ENCODE measurements around the gene STARD5. TPM values are rescaled to one million over a fixed set of nuclear protein-coding genes. Genes with fewer than 3 reads are reported as not detected.

Gene STARD5
- total and polyA plus RNA-seq, 2 of the 4 experiments (the other 2 are of a cell fraction): 5.0 to 22.8 TPM

DNA sequence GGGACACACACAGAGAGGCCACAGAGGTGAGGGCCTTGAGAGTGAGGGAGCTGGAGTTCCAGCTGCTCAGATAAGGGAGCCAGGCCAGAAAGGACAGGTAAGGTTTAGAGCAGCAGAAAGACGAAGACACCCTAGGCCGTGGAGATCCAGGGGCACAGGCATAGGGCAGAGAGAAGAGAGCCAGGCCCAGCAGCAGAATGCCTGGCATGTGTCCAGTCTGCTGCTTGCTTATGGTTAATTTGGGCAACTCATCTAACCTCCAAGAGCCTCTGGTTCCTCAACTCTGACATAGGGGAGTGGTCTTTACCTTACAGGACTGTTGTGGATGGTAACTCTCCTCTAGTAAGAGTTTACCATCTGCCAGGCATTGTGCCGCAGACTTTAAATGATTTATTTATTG, 35.9 kb downstream of the STARD5 start:
- Histone ChIP-seq H3K27me3 (ENCODE audit: control insufficient read depth, insufficient read depth, low read length) (no peaks in the 10 kb centered on the region), H3K18ac (ENCODE audit: low read depth, low read length) (no peak overlapping the region), H4K8ac (ENCODE audit: low read depth in 2 of 2, low read length in 2 of 2) (no peak overlapping the region), H2BK5ac (ENCODE audit: low read depth, low read length, poor library complexity, severe bottlenecking) (no peak overlapping the region), H3K9me3 (ENCODE audit: control insufficient read depth, insufficient read depth, low read length) (no peaks in the 10 kb centered on the region), H3K9ac (ENCODE audit: low read depth, low read length) (no peak overlapping the region), H3K4ac (ENCODE audit: low read depth, low read length) (no peak overlapping the region), H2AK9ac (replicated peaks; ENCODE audit: low read depth, low read length, poor library complexity) (no peak overlapping the region), H3K4me2 (ENCODE audit: low read depth, low read length) (no peak overlapping the region), H3K23ac (ENCODE audit: low read depth, low read length) (no peak overlapping the region), H3K56ac (ENCODE audit: extremely low read depth, insufficient read depth, low read length) (no peak overlapping the region), H2BK120ac (ENCODE audit: low read depth, low read length) (no peak overlapping the region), H3K4me3 (ENCODE audit: insufficient read depth, low read depth, low read length) (no peak overlapping the region), H2AFZ (replicated peaks; ENCODE audit: low read length, poor library complexity) (no peak overlapping the region), H3K4me1 (ENCODE audit: control insufficient read depth, insufficient read depth, low read length) (no peaks in the 10 kb centered on the region), H2BK20ac (ENCODE audit: low read depth, low read length) (no peak overlapping the region), H3K79me1 (ENCODE audit: low read depth in 1 of 2, low read length in 2 of 2) (no peaks in the 10 kb centered on the region), H4K5ac (ENCODE audit: low read depth, low read length) (no peak overlapping the region), H4K20me1 (ENCODE audit: insufficient read depth, low read length) (no peaks in the 10 kb centered on the region), H2BK15ac (ENCODE audit: low read depth, low read length) (no peak overlapping the region), H3K27ac (ENCODE audit: insufficient read depth, low read length) (no peak overlapping the region), H3K36me3 (ENCODE audit: control insufficient read depth, insufficient read depth, low read length) (peaks cover 16% of the 10 kb centered on the region; the same call in 1 of the 2 replicates), H2AK5ac (ENCODE audit: low read depth, low read length) (no peak overlapping the region), H3K14ac (replicated peaks; ENCODE audit: low read depth, low read length) (no peak overlapping the region), H3K9me1 (ENCODE audit: insufficient read depth, low read length) (0 out of 2 replicates have a peak, but pooled peaks cover 5% of the 10 kb centered on the region), H4K91ac (ENCODE audit: insufficient read depth, low read depth, low read length) (no peak overlapping the region)
- dilution Hi-C loops (cut with HindIII; ENCODE audit: low sequenced_read_pairs, unreplicated experiment): no loop called here
- 100% methylated on average over 2 of the region's 3 CpGs; no CpG with 5 or more reads in 1 of the 2 experiments for WGBS, 2 experiments (ENCODE audit: extremely low coverage in 2 of 2, insufficient read length in 1 of 2)
- POLR2A ChIA-PET (ENCODE audit: unreplicated experiment): no interaction called here
- TF ChIP-seq RFX5 (IDR thresholded peaks at IDR 0.05; ENCODE audit: low read depth, low read length): no peak
- TF ChIP-seq MXI1 (IDR thresholded peaks at IDR 0.05; ENCODE audit: borderline replicate concordance, low read depth, low read length): no peak
- TF ChIP-seq SMC3 (IDR thresholded peaks at IDR 0.05; ENCODE audit: low read depth, low read length): no peak
- no peak for TF ChIP-seq RAD21 (IDR thresholded peaks at IDR 0.05; ENCODE audit: low read length)
- no peak for TF ChIP-seq CTCF (conservative IDR thresholded peaks at IDR 0.05; ENCODE audit: low read depth, low read length)
- TF ChIP-seq, protein P1, sequence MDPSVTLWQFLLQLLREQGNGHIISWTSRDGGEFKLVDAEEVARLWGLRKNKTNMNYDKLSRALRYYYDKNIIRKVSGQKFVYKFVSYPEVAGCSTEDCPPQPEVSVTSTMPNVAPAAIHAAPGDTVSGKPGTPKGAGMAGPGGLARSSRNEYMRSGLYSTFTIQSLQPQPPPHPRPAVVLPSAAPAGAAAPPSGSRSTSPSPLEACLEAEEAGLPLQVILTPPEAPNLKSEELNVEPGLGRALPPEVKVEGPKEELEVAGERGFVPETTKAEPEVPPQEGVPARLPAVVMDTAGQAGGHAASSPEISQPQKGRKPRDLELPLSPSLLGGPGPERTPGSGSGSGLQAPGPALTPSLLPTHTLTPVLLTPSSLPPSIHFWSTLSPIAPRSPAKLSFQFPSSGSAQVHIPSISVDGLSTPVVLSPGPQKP (IDR thresholded peaks at IDR 0.05; ENCODE audit: borderline replicate concordance, low read depth, low read length): no peak
- no peak for ATAC-seq (ENCODE audit: low read depth)
- CTCF ChIA-PET: no interaction called here
- in situ Hi-C loops (cut with MboI; ENCODE audit: low sequenced_read_pairs): no loop called here
- no TSS peak for BruUV-seq (replicated peaks)
- DNase-seq: no peak
- intact Hi-C loops (cut with micrococcal nuclease): no loop called here

All from IMR-90 (cell line).